Measurements from ENCODE around the gene CSRP3.

GRCh38 chr11:19164230-19164855 is 37.4 kb downstream of the CSRP3 start:
- TF ChIP-seq GATA2 (IDR thresholded peaks at IDR 0.05; ENCODE audit: low read depth, low read length) = no peak
- no peak for TF ChIP-seq GATA3 (IDR thresholded peaks at IDR 0.05; ENCODE audit: low read depth, low read length)

Measured in SH-SY5Y (cell line).